Liver (tissue), 9 donors: ENCODE results near the gene GPR183. TPM values are rescaled to one million over a fixed set of nuclear protein-coding genes. Genes with fewer than 3 reads are reported as not detected.

Experiments
- DNase-seq: peaks from one replicate; pipeline ENCODE4 v3.0.0-alpha.2; 2017; ENCODE audit warnings: low spot score
- H3K27ac ChIP-seq, 2 donors: one replicate each; pipeline ENCODE4 v1.7.0; 2013; ENCODE audit warnings: inconsistent platforms in 2 of 2, low read length in 2 of 2, control low read depth in 1 of 2, low read depth in 1 of 2, mild to moderate bottlenecking in 1 of 2
- H3K27me3 ChIP-seq, 4 donors: one replicate each; pipeline versions ENCODE4 v1.6.1 to v1.7.0; 2013; ENCODE audit warnings: low read length in 3 of 4, inconsistent platforms in 1 of 4, mild to moderate bottlenecking in 1 of 4, moderate library complexity in 1 of 4; ENCODE audit not compliant: control insufficient read depth in 4 of 4, insufficient read depth in 4 of 4
- H3K36me3 ChIP-seq, 4 donors: one replicate each; pipeline versions ENCODE4 v1.6.1 to v1.7.0; 2013; ENCODE audit warnings: low read length in 3 of 4, mild to moderate bottlenecking in 3 of 4, low read depth in 1 of 4, moderate library complexity in 1 of 4; ENCODE audit not compliant: control insufficient read depth in 4 of 4, insufficient read depth in 3 of 4
- H3K4me1 ChIP-seq, 4 donors: one replicate each; pipeline versions ENCODE4 v1.6.1 to v1.7.0; 2013; ENCODE audit warnings: low read length in 3 of 4, mild to moderate bottlenecking in 3 of 4, moderate library complexity in 1 of 4; ENCODE audit not compliant: control insufficient read depth in 4 of 4, insufficient read depth in 4 of 4
- H3K4me3 ChIP-seq, 3 donors: one replicate each; pipeline versions ENCODE4 v1.6.1 to v1.7.0; 2013; ENCODE audit warnings: low read length in 3 of 3, control low read depth in 1 of 3, low read depth in 1 of 3, mild to moderate bottlenecking in 1 of 3
- H3K9ac ChIP-seq, 2 donors: one replicate each; pipeline ENCODE4 v1.7.0; 2013; ENCODE audit warnings: low read length in 2 of 2, mild to moderate bottlenecking in 2 of 2, moderate library complexity in 2 of 2, control low read depth in 1 of 2, low read depth in 1 of 2
- H3K9me3 ChIP-seq, 4 donors: one replicate each; pipeline versions ENCODE4 v1.6.1 to v1.7.0; 2013; ENCODE audit warnings: low read length in 3 of 4; ENCODE audit not compliant: control insufficient read depth in 4 of 4
- ATF3 ChIP-seq: IDR thresholded peaks from 2 replicates; pipeline ENCODE4 v1.6.1; 2016; ENCODE audit warnings: antibody characterized with exemption
- CTCF ChIP-seq: fragments of 150-350 bp; IDR thresholded peaks from 2 replicates; pipeline ENCODE4 v1.5.1; 2017; ENCODE audit warnings: improper control_type of control experiment, low read depth, low read length; ENCODE audit not compliant: missing input control
- EGR1 ChIP-seq, 2 donors: IDR thresholded peaks; 2 replicates each; pipeline ENCODE4 v1.6.1; 2016 to 2018; ENCODE audit warnings: antibody characterized with exemption in 2 of 2, low read depth in 2 of 2
- FOXA1 ChIP-seq: IDR thresholded peaks from 2 replicates; pipeline ENCODE4 v1.6.1; 2016; ENCODE audit warnings: antibody characterized with exemption
- FOXA2 ChIP-seq: IDR thresholded peaks from 2 replicates; pipeline ENCODE4 v1.6.1; 2016; ENCODE audit warnings: antibody characterized with exemption
- GABPA ChIP-seq, 2 donors: IDR thresholded peaks in 1 of 2; conservative IDR thresholded peaks in 1 of 2; 2 replicates each; pipeline ENCODE4 v1.6.1; 2016; ENCODE audit warnings: antibody characterized with exemption in 2 of 2, mild to moderate bottlenecking in 1 of 2, moderate library complexity in 1 of 2
- HNF4A ChIP-seq, 2 donors: conservative IDR thresholded peaks; 2 replicates each; pipeline ENCODE4 v1.6.1; 2016; ENCODE audit warnings: antibody characterized with exemption in 2 of 2, mild to moderate bottlenecking in 2 of 2
- HNF4G ChIP-seq: IDR thresholded peaks from 2 replicates; pipeline ENCODE4 v1.6.1; 2016; ENCODE audit warnings: antibody characterized with exemption
- JUND ChIP-seq, 2 donors: IDR thresholded peaks; 2 replicates each; pipeline ENCODE4 v1.6.1; 2016; ENCODE audit warnings: antibody characterized with exemption in 2 of 2
- MAX ChIP-seq: IDR thresholded peaks from 2 replicates; pipeline ENCODE4 v1.6.1; 2016; ENCODE audit warnings: antibody characterized with exemption
- NR2F2 ChIP-seq: IDR thresholded peaks from 2 replicates; pipeline ENCODE4 v1.6.1; 2016; ENCODE audit warnings: antibody characterized with exemption
- RAD21 ChIP-seq, 2 donors: IDR thresholded peaks; 2 replicates each; pipeline ENCODE4 v1.6.1; 2016; ENCODE audit warnings: antibody characterized with exemption in 2 of 2, mild to moderate bottlenecking in 2 of 2
- REST ChIP-seq: IDR thresholded peaks from 2 replicates; pipeline ENCODE4 v1.6.1; 2016; ENCODE audit warnings: antibody characterized with exemption, mild to moderate bottlenecking
- RXRA ChIP-seq, 2 donors: IDR thresholded peaks; 2 replicates each; pipeline ENCODE4 v1.6.1; 2017 to 2018; ENCODE audit warnings: antibody characterized with exemption in 2 of 2, mild to moderate bottlenecking in 1 of 2
- SP1 ChIP-seq: IDR thresholded peaks from 2 replicates; pipeline ENCODE4 v1.6.1; 2018; ENCODE audit warnings: antibody characterized with exemption, mild to moderate bottlenecking
- TAF1 ChIP-seq: conservative IDR thresholded peaks from 2 replicates; pipeline ENCODE4 v1.6.1; 2016; ENCODE audit warnings: antibody characterized with exemption, mild to moderate bottlenecking
- YY1 ChIP-seq: IDR thresholded peaks from 2 replicates; pipeline ENCODE4 v1.6.1; 2016; ENCODE audit warnings: antibody characterized with exemption, mild to moderate bottlenecking
- ZBTB33 ChIP-seq: IDR thresholded peaks from 2 replicates; pipeline ENCODE4 v1.6.1; 2016; ENCODE audit warnings: antibody characterized with exemption
- WGBS: extraction: QIAGEN DNeasy Blood & Tissue Kit; methylation state at CpG from one replicate; pipeline ENCODE4 v1.1.7; 2013; 5-methylcytosine and 5-hydroxymethylcytosine counted together
- polyA plus RNA-seq, 2 donors: library from polyadenylated mRNA; stranded (reverse) in 1 of 2; unstranded in 1 of 2; fragments of 200-250 nt in 1 of 2; fragments of >200 nt in 1 of 2; fragmentation: Nextera tagmentation in 1 of 2; extraction: Ambion mirVana in 1 of 2; gene quantifications; one replicate each; pipeline versions ENCODE4 v1.2.1 to v1.2.3, GENCODE V29; 2013 to 2015
- total RNA-seq, 2 donors: library from RNA; depleted of rRNA; stranded (reverse); fragments of >200 nt; gene quantifications; one replicate each; pipeline ENCODE4 v1.2.3, GENCODE V29; 2014
- donor health status: healthy.
- donor health status: healthy.
- donor health status: healthy.
- donor health status: healthy.
- donor health status: healthy.

Gene GPR183
- total and polyA plus RNA-seq, 4 donors, result 0.89 to 4.3 (median 2.9) TPM

- no peaks in the 10 kb centered on the region for H3K27me3 ChIP-seq
- 97% methylated on average over 1 of the region's 1 CpG for WGBS
- no peaks in the 10 kb centered on the region for H3K9me3 ChIP-seq
- no peak overlapping the region for H3K9ac ChIP-seq
- no peak overlapping the region for H3K27ac ChIP-seq
- H3K36me3 ChIP-seq, result peaks cover 0 to 4% (median 0%) of the 10 kb centered on the region in 4 donors
- TF ChIP-seq HNF4A (conservative IDR thresholded peaks at IDR 0.05) (peak; percentile 22 to 49), SP1 (peak; percentile 15), RAD21 (IDR thresholded peaks at IDR 0.05) (no peak)
- peaks cover 0 to 11% (median 8%) of the 10 kb centered on the region in 4 donors for H3K4me1 ChIP-seq
- H3K4me3 ChIP-seq, result no peak overlapping the region
- DNase-seq, result no peak
These were observed 46.1 kb downstream of the GPR183 start for GRCh38 chr13:99261059-99261458.

- H3K4me3 ChIP-seq, result no peak overlapping the region
- WGBS, result 90% methylated on average over 5 of the region's 5 CpGs
- H3K4me1 ChIP-seq, result peaks cover 0 to 11% (median 8%) of the 10 kb centered on the region in 4 donors
- no peaks in the 10 kb centered on the region for H3K9me3 ChIP-seq
- H3K36me3 ChIP-seq, result peaks cover 0 to 8% (median 2%) of the 10 kb centered on the region in 4 donors
- no peaks in the 10 kb centered on the region for H3K27me3 ChIP-seq
- no peak overlapping the region for H3K27ac ChIP-seq
- no peak overlapping the region for H3K9ac ChIP-seq
- TF ChIP-seq REST, result no peak
- no peak for TF ChIP-seq GABPA (IDR thresholded peaks at IDR 0.05 in 1 of 2, conservative IDR thresholded peaks at IDR 0.05 in 1 of 2)
- no peak for TF ChIP-seq TAF1
- TF ChIP-seq FOXA2, result no peak
- no peak for TF ChIP-seq ZBTB33
- no peak for TF ChIP-seq FOXA1
- TF ChIP-seq RXRA (IDR thresholded peaks at IDR 0.05), result no peak
- no peak for TF ChIP-seq MAX
- no peak for TF ChIP-seq JUND (IDR thresholded peaks at IDR 0.05)
- TF ChIP-seq HNF4G, result no peak
- no peak for TF ChIP-seq HNF4A (conservative IDR thresholded peaks at IDR 0.05)
- TF ChIP-seq CTCF, result no peak
- TF ChIP-seq RAD21 (IDR thresholded peaks at IDR 0.05), result no peak
- TF ChIP-seq EGR1 (IDR thresholded peaks at IDR 0.05; ENCODE audit: low read depth in 2 of 2), result no peak
- no peak for TF ChIP-seq NR2F2
- TF ChIP-seq ATF3, result no peak
- TF ChIP-seq SP1, result no peak
- no peak for TF ChIP-seq YY1
- DNase-seq, result no peak
These were observed 47.0 kb downstream of the GPR183 start for GRCh38 chr13:99260216-99260615.
